HT-29 (cell line): ENCODE results near the gene MORN3. TPM values are rescaled to one million over a fixed set of nuclear protein-coding genes. Genes with fewer than 3 reads are reported as not detected.
"Not testable (repeated sequence)": the region's sequence is repeated elsewhere in the genome, so short reads cannot be mapped to it uniquely, and the experiment has no call there.

ENCODE experiments used
- DNase-seq: peaks from one replicate; pipeline ENCODE4 v3.0.0-alpha.2; 2015; ENCODE audit warnings: low spot score
- total RNA-seq: library from RNA; depleted of rRNA; stranded (reverse); fragments of >200 nt; shearing (Covaris generic); gene quantifications from 2 replicates; pipeline ENCODE4 v1.2.3, GENCODE V29; 2014; rRNA removed

The MORN3 gene
- total RNA-seq: 0.05 and 0.13 TPM in 2 replicates

GRCh38 chr12:121669521-121669900 is at the start of gene MORN3:
MORN3 (minus strand) TSS chr12:121669654; CDS start chr12:121669483, 171 bp downstream.
- DNase-seq: no peak

GRCh38 chr12:121718653-121719239 is 49.3 kb upstream of the MORN3 start:
- no peak for DNase-seq

- no peak for DNase-seq
Measured at GRCh38 chr12:121717041-121717699, 47.7 kb upstream of the MORN3 start.

GRCh38 chr12:121715862-121716435 is 46.5 kb upstream of the MORN3 start:
- no peak for DNase-seq

GRCh38 chr12:121715055-121715454 is 45.6 kb upstream of the MORN3 start:
- DNase-seq: not testable (repeated sequence)

GRCh38 chr12:121713793-121714192 is 44.3 kb upstream of the MORN3 start:
- DNase-seq: no peak

GRCh38 chr12:121713257-121713777 is 43.9 kb upstream of the MORN3 start:
- no peak for DNase-seq

- DNase-seq: peak; percentile 60
Measured at GRCh38 chr12:121712461-121713256, 43.2 kb upstream of the MORN3 start, which contains the start of gene TMEM120B. TMEM120B (plus strand) TSS chr12:121712752; CDS start chr12:121712896, 144 bp downstream.

GRCh38 chr12:121712190-121712460 is 42.7 kb upstream of the MORN3 start:
- peak; percentile 42 for DNase-seq

- no peak for DNase-seq
Measured at GRCh38 chr12:121711361-121712189, 42.1 kb upstream of the MORN3 start.

- no peak for DNase-seq
Measured at GRCh38 chr12:121709478-121709961, 40.1 kb upstream of the MORN3 start.

GRCh38 chr12:121709064-121709424 is 39.6 kb upstream of the MORN3 start:
- not testable (repeated sequence) for DNase-seq

GRCh38 chr12:121708313-121709063 is 39.0 kb upstream of the MORN3 start:
- no peak for DNase-seq

GRCh38 chr12:121705514-121705913 is 36.1 kb upstream of the MORN3 start:
- DNase-seq: no peak

- DNase-seq: no peak
Measured at GRCh38 chr12:121702944-121703343, 33.5 kb upstream of the MORN3 start.

- no peak for DNase-seq
Measured at GRCh38 chr12:121701667-121702277, 32.3 kb upstream of the MORN3 start.

- not testable (repeated sequence) for DNase-seq
Measured at GRCh38 chr12:121697861-121698260, 28.4 kb upstream of the MORN3 start.

GRCh38 chr12:121697093-121697698 is 27.7 kb upstream of the MORN3 start:
- peak; percentile 77 for DNase-seq

GRCh38 chr12:121693155-121693687 is 23.8 kb upstream of the MORN3 start:
- DNase-seq: no peak
